SK-N-SH (cell line): Measurements from ENCODE around the gene MINDY4. TPM values are rescaled to one million over a fixed set of nuclear protein-coding genes. Genes with fewer than 3 reads are reported as not detected.

Source experiments
- CTCF ChIA-PET: fragments of 300-600, 350-600 bp; formaldehyde crosslinking; extraction: SDS; loops from one replicate; lab custom pipeline; 2021; lab: Yijun Ruan, JAX
- POLR2A ChIA-PET: fragments of 350-600 bp; sonication (Branson Sonifier 250); formaldehyde crosslinking; extraction: SDS; loops from one replicate; lab custom pipeline; 2020; ENCODE audit warnings: antibody characterized with exemption, inconsistent platforms; lab: Yijun Ruan, JAX
- DNase-seq: peaks from one replicate; pipeline ENCODE4 v3.0.0; 2012
- H2AFZ ChIP-seq: fragments of 200-600 bp; sonication (generic); 2 replicates; pipeline ENCODE4 v1.8.1; 2016; ENCODE audit warnings: antibody characterized with exemption, mild to moderate bottlenecking, low read depth
- H3F3A ChIP-seq: fragments of 200-600 bp; sonication (generic); replicated peaks from 2 replicates; pipeline ENCODE3; 2016; ENCODE audit warnings: antibody characterized with exemption, mild to moderate bottlenecking; ENCODE audit not compliant: insufficient read depth
- H3K27ac ChIP-seq, 2 experiments: fragments of 200-500 bp in 1 of 2; fragments of 200-600 bp in 1 of 2; sonication (Bioruptor generic) in 1 of 2; sonication (generic), shearing (Covaris generic) in 1 of 2; 2 replicates each; pipeline versions ENCODE4 v1.5.1 to v1.6.1; 2014 to 2016; ENCODE audit warnings: low read depth in 2 of 2, inconsistent platforms in 1 of 2, low read length in 1 of 2, mild to moderate bottlenecking in 1 of 2, mixed read lengths in 1 of 2
- H3K27me3 ChIP-seq: fragments of 200-600 bp; sonication (generic), shearing (Covaris generic); 2 replicates; pipeline ENCODE4 v1.6.1; 2016; ENCODE audit warnings: mixed run types; ENCODE audit not compliant: insufficient read depth
- H3K36me3 ChIP-seq, 2 experiments: fragments of 200-500 bp in 1 of 2; fragments of 200-600 bp in 1 of 2; sonication (Bioruptor generic) in 1 of 2; sonication (generic) in 1 of 2; replicated peaks in 1 of 2; 2 replicates each; pipeline versions ENCODE3 to v1.5.1; 2014 to 2016; ENCODE audit warnings: low read length in 1 of 2, mild to moderate bottlenecking in 1 of 2; ENCODE audit not compliant: insufficient read depth in 2 of 2, control insufficient read depth in 1 of 2
- H3K4me1 ChIP-seq, 2 experiments: fragments of 200-500 bp in 1 of 2; fragments of 200-600 bp in 1 of 2; sonication (Bioruptor generic) in 1 of 2; sonication (generic), shearing (Covaris generic) in 1 of 2; 2 replicates each; pipeline versions ENCODE4 v1.5.1 to v1.6.1; 2014 to 2016; ENCODE audit warnings: low read depth in 1 of 2, low read length in 1 of 2, mixed run types in 1 of 2; ENCODE audit not compliant: insufficient read depth in 2 of 2, control insufficient read depth in 1 of 2
- H3K4me2 ChIP-seq: fragments of 200-600 bp; sonication (generic), shearing (Covaris generic); 2 replicates; pipeline ENCODE4 v1.6.1; 2017; ENCODE audit warnings: mixed run types
- H3K4me3 ChIP-seq, 2 experiments: fragments of 200-500 bp in 1 of 2; fragments of 200-600 bp in 1 of 2; sonication (Bioruptor generic) in 1 of 2; sonication (generic), shearing (Covaris generic) in 1 of 2; 2 replicates each; pipeline versions ENCODE4 v1.5.1 to v1.8.1; 2014 to 2016; ENCODE audit warnings: low read depth in 2 of 2, inconsistent platforms in 1 of 2, low read length in 1 of 2, mild to moderate bottlenecking in 1 of 2, mixed read lengths in 1 of 2, moderate library complexity in 1 of 2
- H3K79me2 ChIP-seq: fragments of 200-600 bp; sonication (generic); 2 replicates; pipeline ENCODE4 v1.8.1; 2017; ENCODE audit warnings: mild to moderate bottlenecking; ENCODE audit not compliant: insufficient read depth
- H3K9ac ChIP-seq: fragments of 200-600 bp; sonication (generic); 2 replicates; pipeline ENCODE4 v1.6.1; 2017; ENCODE audit warnings: mixed run types
- H3K9me2 ChIP-seq: fragments of 200-600 bp; sonication (generic); 2 replicates; pipeline ENCODE4 v1.6.1; 2017; ENCODE audit warnings: mixed run types
- H3K9me3 ChIP-seq: fragments of 200-600 bp; sonication (generic); 2 replicates; pipeline ENCODE4 v1.6.1; 2017; ENCODE audit warnings: mixed run types, mild to moderate bottlenecking, moderate library complexity
- H4K20me1 ChIP-seq: fragments of 200-600 bp; sonication (generic); 2 replicates; pipeline ENCODE4 v1.6.1; 2017; ENCODE audit warnings: mild to moderate bottlenecking, mixed run types; ENCODE audit not compliant: insufficient read depth
- ELF1 ChIP-seq: IDR thresholded peaks from 2 replicates; pipeline ENCODE4 v1.4.0; 2012
- EZH2phosphoT487 ChIP-seq: fragments of 200-600 bp; sonication (generic); IDR thresholded peaks from 2 replicates; pipeline ENCODE4 v1.6.1; 2017; ENCODE audit warnings: low read depth, mixed run types, mild to moderate bottlenecking, antibody characterized with exemption, moderate library complexity, borderline replicate concordance
- FOXM1 ChIP-seq: IDR thresholded peaks from 2 replicates; pipeline ENCODE4 v1.4.0; 2012; ENCODE audit warnings: low read depth, mild to moderate bottlenecking
- GABPA ChIP-seq: IDR thresholded peaks from 2 replicates; pipeline ENCODE4 v1.4.0; 2012; ENCODE audit warnings: low read depth, mild to moderate bottlenecking
- GATA2 ChIP-seq: sonication (generic); formaldehyde crosslinking; IDR thresholded peaks from 2 replicates; pipeline ENCODE4 v1.5.0; 2020; ENCODE audit warnings: mild to moderate bottlenecking, missing genetic modification reagents
- NFIC ChIP-seq: IDR thresholded peaks from 2 replicates; pipeline ENCODE4 v1.4.0; 2012; ENCODE audit warnings: borderline replicate concordance
- RAD21 ChIP-seq: IDR thresholded peaks from 2 replicates; pipeline ENCODE4 v1.6.1; 2012; ENCODE audit warnings: mild to moderate bottlenecking, low read length
- RXRA ChIP-seq: IDR thresholded peaks from 2 replicates; pipeline ENCODE4 v1.4.0; 2012; ENCODE audit warnings: low read depth, mild to moderate bottlenecking, borderline replicate concordance
- SIN3A ChIP-seq: IDR thresholded peaks from 2 replicates; pipeline ENCODE4 v1.6.1; 2012; ENCODE audit warnings: low read depth, mild to moderate bottlenecking, low read length, moderate library complexity, borderline replicate concordance
- TAF1 ChIP-seq: IDR thresholded peaks from 2 replicates; pipeline ENCODE4 v1.6.1; 2012; ENCODE audit warnings: low read depth, mild to moderate bottlenecking, low read length, moderate library complexity, borderline replicate concordance
- YY1 ChIP-seq: IDR thresholded peaks from 2 replicates; pipeline ENCODE4 v1.4.0; 2012; ENCODE audit warnings: low read depth, mild to moderate bottlenecking
- WGBS: methylation state at CpG from one replicate; pipeline ENCODE4 v1.1.6; 2017; ENCODE audit warnings: low lambda C conversion rate; 5-methylcytosine and 5-hydroxymethylcytosine counted together
- polyA plus RNA-seq, 3 experiments: library from polyadenylated mRNA; depleted of rRNA; stranded (reverse); fragments of >200 nt; gene quantifications; 2 replicates each; pipeline ENCODE4 v1.2.3, GENCODE V29; 2012
- TF ChIP-seq, protein P1 (sequence below): fragments of 150-350 bp; IDR thresholded peaks from 2 replicates; pipeline ENCODE4 v1.6.1; 2017; ENCODE audit warnings: antibody characterized with exemption, low read length, low read depth, borderline replicate concordance
- TF ChIP-seq, protein P2 (sequence below): fragments of 200-600 bp; sonication (generic); IDR thresholded peaks from 2 replicates; pipeline ENCODE4 v1.6.1; 2017; ENCODE audit warnings: antibody characterized with exemption, mild to moderate bottlenecking, moderate library complexity
- TF ChIP-seq, protein P3 (sequence below): IDR thresholded peaks from 2 replicates; pipeline ENCODE4; 2012
- TF ChIP-seq, protein P4 (sequence below): fragments of 150-350 bp; IDR thresholded peaks from 2 replicates; pipeline ENCODE4 v1.6.1; 2016; ENCODE audit warnings: mild to moderate bottlenecking, low read depth, low read length

MINDY4 gene
- polyA plus RNA-seq, 1 of the 3 experiments (the other 2 are of a cell fraction): 1.8 TPM

DNA sequence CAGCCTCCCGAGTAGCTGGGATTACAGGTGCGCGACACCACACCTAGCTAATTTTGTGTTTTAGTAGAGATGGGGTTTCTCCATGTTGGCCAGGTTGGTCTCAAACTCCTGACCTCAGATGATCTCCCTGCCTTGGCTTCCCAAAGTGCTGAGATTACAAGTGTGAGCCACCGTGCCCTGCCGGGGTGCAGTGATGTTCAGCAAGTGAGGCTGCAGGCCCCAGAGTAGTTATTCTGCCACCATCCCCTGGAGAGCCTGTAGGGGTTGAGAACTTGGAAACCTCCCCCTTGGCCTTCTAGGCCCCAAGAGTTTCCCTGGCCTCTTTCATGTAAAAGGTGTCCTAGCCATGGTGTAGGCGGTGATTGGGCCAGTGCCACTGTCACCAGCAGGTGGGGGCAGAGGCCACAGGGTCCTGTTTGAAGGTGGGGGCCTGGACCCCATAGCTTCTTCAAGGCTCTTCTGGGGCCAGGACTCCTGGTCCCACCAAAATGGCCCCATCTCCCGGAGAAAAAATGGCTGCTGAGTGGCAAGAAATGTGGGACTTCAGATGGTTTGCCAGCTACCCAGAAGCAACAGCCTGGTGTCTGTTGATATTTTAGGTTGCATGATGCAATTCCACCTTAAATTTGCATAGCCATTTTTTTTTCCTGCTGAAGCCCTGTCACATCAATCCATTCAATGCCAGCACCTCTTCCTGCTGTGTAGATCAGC, 44.8 kb upstream of the MINDY4 start:
- Histone ChIP-seq H3K27me3 (peaks cover 39% of the 10 kb centered on the region), H3K4me2 (no peak overlapping the region), H3K9ac (no peak overlapping the region), H3K9me3 (no peaks in the 10 kb centered on the region), H2AFZ (no peak overlapping the region), H3K4me3 (no peak overlapping the region), H3K27ac (no peak overlapping the region), H3K36me3 (no peaks in the 10 kb centered on the region), H4K20me1 (no peaks in the 10 kb centered on the region), H3K4me1 (peaks cover 0 to 2% of the 10 kb centered on the region in 2 experiments; a peak in 1 of 4 replicates), H3F3A (no peaks in the 10 kb centered on the region), H3K9me2 (no peaks in the 10 kb centered on the region), H3K79me2 (no peaks in the 10 kb centered on the region)
- POLR2A ChIA-PET: no interaction called here
- no peak for DNase-seq
- 69% methylated on average over 7 of the region's 7 CpGs for WGBS
- CTCF ChIA-PET: interaction anchor here (0.6 to 2.3 kb wide), 5 partner anchors 10 to 1092 kb away, joined by 5 to 18 read pairs (median 5); partner anchors contain the start of gene CRHR2
- TF ChIP-seq GATA2 (CRISPR knock-in tag): no peak
- TF ChIP-seq, protein P1, sequence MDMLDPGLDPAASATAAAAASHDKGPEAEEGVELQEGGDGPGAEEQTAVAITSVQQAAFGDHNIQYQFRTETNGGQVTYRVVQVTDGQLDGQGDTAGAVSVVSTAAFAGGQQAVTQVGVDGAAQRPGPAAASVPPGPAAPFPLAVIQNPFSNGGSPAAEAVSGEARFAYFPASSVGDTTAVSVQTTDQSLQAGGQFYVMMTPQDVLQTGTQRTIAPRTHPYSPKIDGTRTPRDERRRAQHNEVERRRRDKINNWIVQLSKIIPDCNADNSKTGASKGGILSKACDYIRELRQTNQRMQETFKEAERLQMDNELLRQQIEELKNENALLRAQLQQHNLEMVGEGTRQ: no peak
- TF ChIP-seq TAF1: no peak
- TF ChIP-seq, protein P2, sequence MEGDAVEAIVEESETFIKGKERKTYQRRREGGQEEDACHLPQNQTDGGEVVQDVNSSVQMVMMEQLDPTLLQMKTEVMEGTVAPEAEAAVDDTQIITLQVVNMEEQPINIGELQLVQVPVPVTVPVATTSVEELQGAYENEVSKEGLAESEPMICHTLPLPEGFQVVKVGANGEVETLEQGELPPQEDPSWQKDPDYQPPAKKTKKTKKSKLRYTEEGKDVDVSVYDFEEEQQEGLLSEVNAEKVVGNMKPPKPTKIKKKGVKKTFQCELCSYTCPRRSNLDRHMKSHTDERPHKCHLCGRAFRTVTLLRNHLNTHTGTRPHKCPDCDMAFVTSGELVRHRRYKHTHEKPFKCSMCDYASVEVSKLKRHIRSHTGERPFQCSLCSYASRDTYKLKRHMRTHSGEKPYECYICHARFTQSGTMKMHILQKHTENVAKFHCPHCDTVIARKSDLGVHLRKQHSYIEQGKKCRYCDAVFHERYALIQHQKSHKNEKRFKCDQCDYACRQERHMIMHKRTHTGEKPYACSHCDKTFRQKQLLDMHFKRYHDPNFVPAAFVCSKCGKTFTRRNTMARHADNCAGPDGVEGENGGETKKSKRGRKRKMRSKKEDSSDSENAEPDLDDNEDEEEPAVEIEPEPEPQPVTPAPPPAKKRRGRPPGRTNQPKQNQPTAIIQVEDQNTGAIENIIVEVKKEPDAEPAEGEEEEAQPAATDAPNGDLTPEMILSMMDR: no peak
- no peak for TF ChIP-seq SIN3A
- TF ChIP-seq YY1: no peak
- TF ChIP-seq ELF1: no peak
- no peak for TF ChIP-seq NFIC
- no peak for TF ChIP-seq GABPA
- TF ChIP-seq FOXM1: no peak
- TF ChIP-seq, protein P3, sequence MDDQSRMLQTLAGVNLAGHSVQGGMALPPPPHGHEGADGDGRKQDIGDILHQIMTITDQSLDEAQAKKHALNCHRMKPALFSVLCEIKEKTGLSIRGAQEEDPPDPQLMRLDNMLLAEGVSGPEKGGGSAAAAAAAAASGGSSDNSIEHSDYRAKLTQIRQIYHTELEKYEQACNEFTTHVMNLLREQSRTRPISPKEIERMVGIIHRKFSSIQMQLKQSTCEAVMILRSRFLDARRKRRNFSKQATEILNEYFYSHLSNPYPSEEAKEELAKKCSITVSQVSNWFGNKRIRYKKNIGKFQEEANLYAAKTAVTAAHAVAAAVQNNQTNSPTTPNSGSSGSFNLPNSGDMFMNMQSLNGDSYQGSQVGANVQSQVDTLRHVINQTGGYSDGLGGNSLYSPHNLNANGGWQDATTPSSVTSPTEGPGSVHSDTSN: no peak
- TF ChIP-seq EZH2phosphoT487: no peak
- no peak for TF ChIP-seq RXRA
- TF ChIP-seq RAD21: no peak
- TF ChIP-seq, protein P4, sequence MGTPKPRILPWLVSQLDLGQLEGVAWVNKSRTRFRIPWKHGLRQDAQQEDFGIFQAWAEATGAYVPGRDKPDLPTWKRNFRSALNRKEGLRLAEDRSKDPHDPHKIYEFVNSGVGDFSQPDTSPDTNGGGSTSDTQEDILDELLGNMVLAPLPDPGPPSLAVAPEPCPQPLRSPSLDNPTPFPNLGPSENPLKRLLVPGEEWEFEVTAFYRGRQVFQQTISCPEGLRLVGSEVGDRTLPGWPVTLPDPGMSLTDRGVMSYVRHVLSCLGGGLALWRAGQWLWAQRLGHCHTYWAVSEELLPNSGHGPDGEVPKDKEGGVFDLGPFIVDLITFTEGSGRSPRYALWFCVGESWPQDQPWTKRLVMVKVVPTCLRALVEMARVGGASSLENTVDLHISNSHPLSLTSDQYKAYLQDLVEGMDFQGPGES: no peak
